A673 (cell line): ENCODE measurements around the gene CA5A. TPM values are rescaled to one million over a fixed set of nuclear protein-coding genes. Genes with fewer than 3 reads are reported as not detected.
A peak's percentile ranks its signal among the peaks of the same experiment; 100 is the strongest.
"Not testable (repeated sequence)": the region's sequence is repeated elsewhere in the genome, so short reads cannot be mapped to it uniquely, and the experiment has no call there.

Experiments used
- Bru-seq: library from RNA; stranded (reverse); fragments of 400-500 nt; gene quantifications from one replicate; lab custom pipeline; 2021; lab: Mats Ljungman, UMichigan
- BruChase-seq, 2 experiments: library from RNA; stranded (reverse); fragments of 400-500 nt; gene quantifications; one replicate each; lab custom pipeline; 2021; lab: Mats Ljungman, UMichigan
- BruUV-seq: library from RNA; stranded (reverse); fragments of 400-500 nt; replicated peaks from 2 replicates; lab custom pipeline; 2021; lab: Mats Ljungman, UMichigan
- CTCF ChIA-PET: fragments of 300-600 bp; sonication (Branson Sonifier 250); formaldehyde crosslinking; loops from one replicate; lab custom pipeline; 2022; ENCODE audit warnings: antibody characterized with exemption; lab: Charles Lee
- POLR2A ChIA-PET: fragments of 300-600 bp; sonication (Branson Sonifier 250); formaldehyde crosslinking; loops from one replicate; lab custom pipeline; 2022; ENCODE audit warnings: antibody characterized with exemption; ENCODE audit not compliant: low non-redundant PET; lab: Charles Lee
- DNase-seq: peaks from one replicate; pipeline ENCODE4 v3.0.0-alpha.2; 2015; ENCODE audit warnings: low spot score
- H3K27ac ChIP-seq: fragments of 200-600 bp; sonication (generic); 2 replicates; pipeline ENCODE4 v1.5.1; 2016; ENCODE audit warnings: mixed run types, low read depth, mild to moderate bottlenecking, mixed read lengths, antibody characterized with exemption, low read length; ENCODE audit not compliant: poor library complexity, severe bottlenecking
- H3K27me3 ChIP-seq: fragments of 200-600 bp; sonication (generic); replicated peaks from 2 replicates; pipeline ENCODE4 v1.6.1; 2017; ENCODE audit warnings: mixed run types, low read depth, mild to moderate bottlenecking, mixed read lengths, antibody characterized with exemption, low read length; ENCODE audit not compliant: insufficient read depth, poor library complexity
- H3K36me3 ChIP-seq: fragments of 200-600 bp; sonication (generic); 2 replicates; pipeline ENCODE4 v1.6.1; 2016; ENCODE audit warnings: mixed run types, mild to moderate bottlenecking, mixed read lengths, antibody characterized with exemption, low read length; ENCODE audit not compliant: insufficient read depth, poor library complexity, severe bottlenecking
- H3K4me1 ChIP-seq: fragments of 200-600 bp; sonication (generic); 2 replicates; pipeline ENCODE4 v1.6.1; 2017; ENCODE audit warnings: mixed run types, mild to moderate bottlenecking, mixed read lengths, antibody characterized with exemption, low read length; ENCODE audit not compliant: insufficient read depth, poor library complexity, severe bottlenecking
- H3K4me3 ChIP-seq: fragments of 200-600 bp; sonication (generic); 2 replicates; pipeline ENCODE4 v1.5.1; 2016; ENCODE audit warnings: low read depth, mixed run types, mild to moderate bottlenecking, mixed read lengths, low read length; ENCODE audit not compliant: poor library complexity, severe bottlenecking
- H3K9me3 ChIP-seq: fragments of 200-600 bp; sonication (generic); 2 replicates; pipeline ENCODE4 v1.6.1; 2016; ENCODE audit warnings: mixed run types, low read depth, mild to moderate bottlenecking, mixed read lengths, antibody characterized with exemption, low read length; ENCODE audit not compliant: poor library complexity, severe bottlenecking
- EZH2 ChIP-seq: fragments of 200-600 bp; sonication (generic); IDR thresholded peaks from 2 replicates; pipeline ENCODE4 v1.6.1; 2017; ENCODE audit warnings: borderline replicate concordance, low read depth, mild to moderate bottlenecking, mixed read lengths, antibody characterized with exemption, low read length; ENCODE audit not compliant: poor library complexity, severe bottlenecking
- intact Hi-C: fragments of 100-400 bp; cut with micrococcal nuclease; formaldehyde crosslinking; loops from one replicate; pipeline ENCODE4 v1.10.0; 2022; ENCODE audit not compliant: unreplicated experiment
- long read RNA-seq: library from polyadenylated mRNA; stranded (forward); transcript quantifications from one replicate; pipeline ENCODE4 v2.0.0, GENCODE V29; 2022
- total RNA-seq: library from RNA; stranded (reverse); gene quantifications from 2 replicates; pipeline ENCODE4 v1.2.3, GENCODE V29; 2021
- TF ChIP-seq, protein P1 (sequence below): fragments of 300-800, 200-600 bp; sonication (generic); conservative IDR thresholded peaks from 2 replicates; pipeline ENCODE4 v1.5.1; 2017; ENCODE audit warnings: low read depth, mild to moderate bottlenecking, antibody characterized with exemption, low read length, moderate library complexity, mixed read lengths

The CA5A gene
- not detected in 2 replicates for total RNA-seq
- percentile 3 among the genes with signal in this experiment for Bru-seq, nascent RNA
- BruChase-seq, experiment 1, labeled RNA remaining after a 2-hour chase: not detected
- BruChase-seq, experiment 2, labeled RNA remaining after a 6-hour chase: not detected
- long read RNA-seq: 0 reads

DNA sequence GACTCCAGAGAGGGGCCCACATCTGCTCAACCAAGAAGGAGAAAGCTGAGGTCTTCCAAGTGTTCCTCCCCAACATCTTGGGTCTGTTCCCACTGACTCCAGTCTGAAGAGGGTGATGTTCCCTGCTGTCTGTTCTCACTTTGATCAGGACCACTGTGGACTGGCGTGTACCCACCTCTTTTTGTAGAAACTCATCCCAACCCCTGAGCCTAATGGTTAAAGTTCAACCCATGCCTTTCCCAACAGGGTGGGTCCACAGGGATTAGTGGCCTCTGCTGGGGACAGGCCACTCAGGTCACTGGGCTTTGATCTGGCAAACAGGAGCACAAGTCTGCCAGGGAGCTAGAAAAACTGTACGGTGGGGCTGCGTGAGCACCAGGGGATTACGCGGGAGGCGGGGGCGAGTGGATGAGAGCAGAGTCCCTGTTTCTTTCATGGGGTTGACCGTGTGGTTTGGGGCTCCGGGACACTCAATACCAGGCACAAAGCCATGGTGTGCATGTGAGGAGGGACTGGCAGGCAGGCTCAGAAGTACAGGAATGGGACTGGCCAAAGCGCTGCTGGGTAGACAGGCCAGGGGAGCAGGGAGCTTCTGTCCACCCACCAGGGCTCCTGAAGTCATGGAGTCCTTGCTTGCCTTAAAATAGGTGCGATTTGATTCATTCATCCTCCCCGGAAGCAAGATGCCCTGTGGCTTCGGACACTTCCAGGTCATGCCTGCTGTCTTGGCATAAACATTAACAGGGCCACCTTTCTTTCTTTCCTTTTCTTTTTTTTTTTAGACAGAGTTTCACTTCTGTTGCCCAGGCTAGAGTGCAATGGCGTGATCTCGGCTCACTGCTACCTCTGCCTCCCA, at the start of gene CA5A:
TSS of gene CA5A (minus strand) at position 155 of the 856 bp plus-strand sequence. CDS start at position 76, 79 bp downstream.
- no TSS peak for BruUV-seq

DNA sequence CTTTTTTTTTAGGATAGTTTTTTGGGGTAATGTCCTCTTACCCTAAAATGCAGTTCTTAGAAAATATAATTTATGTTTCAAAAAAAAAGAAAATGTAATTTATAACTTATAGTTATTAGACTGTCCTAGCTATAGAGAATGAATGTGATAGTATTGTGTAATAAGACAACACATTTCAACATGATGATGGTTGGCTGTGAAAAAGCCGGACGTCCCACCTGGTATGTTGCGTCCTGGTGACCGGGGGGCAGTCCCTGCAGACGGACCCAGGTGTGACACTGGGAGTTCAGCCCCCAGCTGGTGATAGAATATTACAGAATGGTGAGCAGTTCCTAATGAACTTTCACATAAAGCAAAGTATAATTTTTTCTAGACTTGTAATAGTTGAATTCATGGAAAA, 49.2 kb upstream of the CA5A start:
- H3K4me1 ChIP-seq, intact Hi-C loops, H3K27me3 ChIP-seq, DNase-seq, H3K27ac ChIP-seq, H3K4me3 ChIP-seq, POLR2A ChIA-PET, H3K36me3 ChIP-seq, BruUV-seq, CTCF ChIA-PET, H3K9me3 ChIP-seq: not testable (repeated sequence)

More for the DNA sequence above, at the start of gene CA5A:
- CTCF ChIA-PET: no interaction called here
- no peaks in the 10 kb centered on the region for H3K9me3 ChIP-seq
- no peak within 1 kb of the TSS for H3K4me3 ChIP-seq
- no peak for TF ChIP-seq EZH2
- TF ChIP-seq, protein P1, sequence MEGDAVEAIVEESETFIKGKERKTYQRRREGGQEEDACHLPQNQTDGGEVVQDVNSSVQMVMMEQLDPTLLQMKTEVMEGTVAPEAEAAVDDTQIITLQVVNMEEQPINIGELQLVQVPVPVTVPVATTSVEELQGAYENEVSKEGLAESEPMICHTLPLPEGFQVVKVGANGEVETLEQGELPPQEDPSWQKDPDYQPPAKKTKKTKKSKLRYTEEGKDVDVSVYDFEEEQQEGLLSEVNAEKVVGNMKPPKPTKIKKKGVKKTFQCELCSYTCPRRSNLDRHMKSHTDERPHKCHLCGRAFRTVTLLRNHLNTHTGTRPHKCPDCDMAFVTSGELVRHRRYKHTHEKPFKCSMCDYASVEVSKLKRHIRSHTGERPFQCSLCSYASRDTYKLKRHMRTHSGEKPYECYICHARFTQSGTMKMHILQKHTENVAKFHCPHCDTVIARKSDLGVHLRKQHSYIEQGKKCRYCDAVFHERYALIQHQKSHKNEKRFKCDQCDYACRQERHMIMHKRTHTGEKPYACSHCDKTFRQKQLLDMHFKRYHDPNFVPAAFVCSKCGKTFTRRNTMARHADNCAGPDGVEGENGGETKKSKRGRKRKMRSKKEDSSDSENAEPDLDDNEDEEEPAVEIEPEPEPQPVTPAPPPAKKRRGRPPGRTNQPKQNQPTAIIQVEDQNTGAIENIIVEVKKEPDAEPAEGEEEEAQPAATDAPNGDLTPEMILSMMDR: no peak
- DNase-seq: no peak
- intact Hi-C loops: no loop called here
- H3K27ac ChIP-seq: no peak within 1 kb of the TSS
- POLR2A ChIA-PET: no interaction called here
- H3K36me3 ChIP-seq: no peaks in the 10 kb centered on the region
- H3K27me3 ChIP-seq: no peaks in the 10 kb centered on the region
- no peaks in the 10 kb centered on the region for H3K4me1 ChIP-seq

DNA sequence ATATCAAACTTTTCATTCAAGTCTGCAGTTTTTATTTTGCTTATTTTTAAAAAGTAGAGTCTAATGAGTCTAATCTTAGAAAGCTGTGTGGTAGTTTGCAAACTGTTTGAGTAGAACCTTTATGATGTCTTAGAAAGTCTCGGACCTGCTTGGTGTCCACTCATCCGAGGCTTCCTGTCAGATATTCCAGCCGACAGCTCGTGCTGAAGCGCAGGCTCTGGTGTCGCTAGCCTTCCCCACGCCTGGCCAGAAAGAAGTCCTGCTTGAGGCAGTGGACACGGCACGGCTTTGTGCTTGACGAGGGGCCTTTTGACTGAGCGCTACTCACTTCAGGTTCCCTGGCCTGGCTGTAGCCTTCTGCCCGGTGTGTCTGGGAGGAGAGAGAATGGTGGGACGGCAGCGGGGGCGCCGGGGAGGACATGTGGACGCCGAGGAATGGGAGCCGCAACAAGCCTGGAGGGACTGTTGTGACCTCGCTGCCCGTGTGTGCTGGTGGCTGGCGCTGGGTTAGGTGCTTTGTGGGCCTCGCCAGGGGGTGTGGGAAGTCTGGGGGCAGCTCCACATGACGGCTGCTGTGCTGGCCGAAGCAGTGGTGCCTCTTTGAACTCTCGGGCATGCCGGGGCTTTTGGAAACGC, 48.4 kb upstream of the CA5A start:
- Histone ChIP-seq H3K9me3 (no peaks in the 10 kb centered on the region), H3K36me3 (no peaks in the 10 kb centered on the region), H3K4me1 (no peaks in the 10 kb centered on the region), H3K27ac (no peak overlapping the region), H3K27me3 (no peaks in the 10 kb centered on the region), H3K4me3 (no peak overlapping the region)
- no peak for DNase-seq
- ChIA-PET CTCF (no interaction called here), POLR2A (no interaction called here)
- intact Hi-C loops: no loop called here
- TF ChIP-seq, protein P1: no peak
- no peak for TF ChIP-seq EZH2
- no TSS peak for BruUV-seq

DNA sequence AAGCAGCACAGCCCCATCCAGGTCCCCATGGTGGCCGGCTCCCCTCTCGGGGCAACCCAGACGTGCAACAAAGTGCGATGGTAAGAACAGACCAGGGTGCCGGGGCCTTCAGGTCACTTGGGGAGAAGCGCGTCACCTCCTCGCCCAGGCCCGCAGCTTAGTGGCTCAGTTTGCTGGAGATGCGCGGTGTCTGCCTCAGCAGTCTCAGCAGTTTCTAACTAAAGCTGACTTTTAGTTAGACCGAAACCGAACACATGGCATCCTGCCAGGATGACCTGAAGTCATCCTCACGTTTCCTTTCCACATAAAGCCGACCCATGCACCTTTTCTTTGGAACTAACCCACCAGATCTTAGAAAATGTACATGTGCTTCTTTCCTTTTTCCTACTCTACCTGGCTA, 47.9 kb upstream of the CA5A start:
- not testable (repeated sequence) for BruUV-seq

DNA sequence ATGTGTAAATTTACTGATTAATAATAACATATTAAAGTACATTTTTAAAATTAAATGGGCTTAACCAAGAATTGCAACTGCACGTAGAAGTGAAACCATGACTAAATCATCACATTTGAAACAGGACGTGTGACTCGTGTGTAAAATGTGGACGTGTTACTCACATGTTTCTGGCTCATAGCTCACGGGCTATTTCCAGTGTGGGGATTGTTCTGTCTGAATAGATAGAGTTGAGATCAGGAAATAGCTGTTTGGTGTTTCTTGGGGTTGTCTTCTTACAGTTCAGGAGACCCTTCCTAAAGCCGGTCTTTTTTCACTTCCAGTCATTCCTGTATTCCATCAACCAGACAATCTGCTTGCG, 47.4 kb upstream of the CA5A start:
- POLR2A ChIA-PET: not testable (repeated sequence)

More for the DNA sequence above, 47.9 kb upstream of the CA5A start:
- CTCF ChIA-PET, H3K36me3 ChIP-seq, H3K4me3 ChIP-seq, H3K27ac ChIP-seq, intact Hi-C loops, H3K27me3 ChIP-seq, DNase-seq, H3K9me3 ChIP-seq, H3K4me1 ChIP-seq, POLR2A ChIA-PET: not testable (repeated sequence)

More for the DNA sequence above, 47.4 kb upstream of the CA5A start:
- H3K4me1 ChIP-seq, intact Hi-C loops, BruUV-seq, CTCF ChIA-PET, H3K27ac ChIP-seq, H3K27me3 ChIP-seq, H3K36me3 ChIP-seq, DNase-seq, H3K4me3 ChIP-seq, H3K9me3 ChIP-seq: not testable (repeated sequence)
